Kidney epithelial cell (primary cell): ENCODE measurements around the gene MORC2. TPM values are rescaled to one million over a fixed set of nuclear protein-coding genes. Genes with fewer than 3 reads are reported as not detected.

ENCODE experiments used
- DNase-seq: peaks from one replicate; pipeline ENCODE4 v3.0.0-alpha.2; 2010; ENCODE audit warnings: low read depth
- H3K27me3 ChIP-seq: 2 replicates; pipeline ENCODE4 v1.6.0; 2011; ENCODE audit warnings: low read length; ENCODE audit not compliant: control insufficient read depth, insufficient read depth
- H3K36me3 ChIP-seq: 2 replicates; pipeline ENCODE4 v1.5.1; 2011; ENCODE audit warnings: low read length; ENCODE audit not compliant: control insufficient read depth, insufficient read depth
- H3K4me3 ChIP-seq: 2 replicates; pipeline ENCODE4 v1.5.1; 2011; ENCODE audit warnings: low read depth, mild to moderate bottlenecking, control low read depth, low read length
- total RNA-seq: library from RNA; depleted of rRNA; stranded (reverse); fragments of >200 nt; gene quantifications from 2 replicates; pipeline ENCODE4 v1.2.3, GENCODE V29; 2015
- TF ChIP-seq, protein P1 (sequence below): IDR thresholded peaks from 2 replicates; pipeline ENCODE4 v1.5.1; 2011; ENCODE audit warnings: mild to moderate bottlenecking, moderate library complexity, low read length, control low read depth, inconsistent platforms; ENCODE audit not compliant: insufficient read depth, poor library complexity, severe bottlenecking

Gene MORC2
- total RNA-seq, 1 donor from 2014 or later: 30.8 TPM

DNA sequence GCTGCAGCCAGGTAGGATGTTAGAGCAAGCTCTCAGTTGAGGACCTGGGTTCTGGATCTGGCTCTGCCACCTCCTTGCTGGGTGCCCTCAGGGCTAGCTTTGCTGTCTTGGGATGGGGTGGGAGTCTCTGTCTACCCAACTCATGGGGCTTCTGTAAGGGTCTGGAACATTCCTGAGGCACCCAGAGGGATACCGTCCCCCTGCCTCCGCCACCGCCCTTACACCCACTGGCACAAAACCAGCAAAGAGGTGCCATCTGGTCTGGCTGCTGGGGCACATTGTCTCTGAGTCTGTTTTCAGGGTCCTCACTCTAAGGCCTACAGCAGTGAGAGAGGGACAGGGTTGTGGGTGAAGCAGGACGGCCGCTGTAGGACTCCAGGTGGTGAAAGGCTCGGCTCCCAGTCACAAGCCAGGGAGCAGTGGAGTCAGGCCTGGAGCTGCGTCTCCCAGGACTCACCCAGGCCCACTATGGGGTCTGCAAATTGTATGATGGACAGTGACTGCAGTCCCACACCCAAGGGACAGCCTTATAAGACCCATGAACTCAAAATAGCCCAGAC is 84.9 kb downstream of the MORC2 start:
- no peaks in the 10 kb centered on the region for H3K27me3 ChIP-seq
- TF ChIP-seq, protein P1, sequence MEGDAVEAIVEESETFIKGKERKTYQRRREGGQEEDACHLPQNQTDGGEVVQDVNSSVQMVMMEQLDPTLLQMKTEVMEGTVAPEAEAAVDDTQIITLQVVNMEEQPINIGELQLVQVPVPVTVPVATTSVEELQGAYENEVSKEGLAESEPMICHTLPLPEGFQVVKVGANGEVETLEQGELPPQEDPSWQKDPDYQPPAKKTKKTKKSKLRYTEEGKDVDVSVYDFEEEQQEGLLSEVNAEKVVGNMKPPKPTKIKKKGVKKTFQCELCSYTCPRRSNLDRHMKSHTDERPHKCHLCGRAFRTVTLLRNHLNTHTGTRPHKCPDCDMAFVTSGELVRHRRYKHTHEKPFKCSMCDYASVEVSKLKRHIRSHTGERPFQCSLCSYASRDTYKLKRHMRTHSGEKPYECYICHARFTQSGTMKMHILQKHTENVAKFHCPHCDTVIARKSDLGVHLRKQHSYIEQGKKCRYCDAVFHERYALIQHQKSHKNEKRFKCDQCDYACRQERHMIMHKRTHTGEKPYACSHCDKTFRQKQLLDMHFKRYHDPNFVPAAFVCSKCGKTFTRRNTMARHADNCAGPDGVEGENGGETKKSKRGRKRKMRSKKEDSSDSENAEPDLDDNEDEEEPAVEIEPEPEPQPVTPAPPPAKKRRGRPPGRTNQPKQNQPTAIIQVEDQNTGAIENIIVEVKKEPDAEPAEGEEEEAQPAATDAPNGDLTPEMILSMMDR: no peak
- H3K4me3 ChIP-seq: no peak overlapping the region
- no peaks in the 10 kb centered on the region for H3K36me3 ChIP-seq
- DNase-seq: no peak

DNA sequence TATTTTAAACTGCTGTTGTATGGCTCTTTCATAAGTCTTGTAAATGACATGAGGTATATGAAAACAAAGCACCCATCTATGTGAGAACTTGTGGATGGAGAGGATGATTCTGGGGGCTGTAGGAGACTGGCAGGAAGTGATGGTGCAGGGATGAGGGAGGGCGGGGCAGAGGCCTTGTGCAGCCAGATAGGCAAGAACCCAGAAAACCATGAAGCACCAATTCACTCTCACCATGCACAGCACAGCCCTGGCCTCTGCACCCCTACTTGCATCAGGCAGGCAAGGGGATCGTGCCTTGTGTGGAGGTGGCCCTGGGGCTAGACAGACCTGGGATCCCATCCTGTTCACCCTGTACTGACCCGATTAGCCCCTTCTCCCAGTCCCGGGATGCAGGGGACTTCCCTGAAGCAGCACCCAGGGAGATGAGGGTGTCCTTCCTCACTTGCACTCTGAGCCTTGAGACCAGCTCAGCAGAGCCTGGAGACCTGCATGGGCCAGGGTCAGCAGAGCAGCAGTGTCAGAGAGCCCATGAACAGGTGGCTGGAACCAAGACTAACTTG is 85.5 kb downstream of the MORC2 start:
- DNase-seq: no peak
- H3K36me3 ChIP-seq: no peaks in the 10 kb centered on the region
- no peak overlapping the region for H3K4me3 ChIP-seq
- no peaks in the 10 kb centered on the region for H3K27me3 ChIP-seq
- TF ChIP-seq, protein P1: no peak

DNA sequence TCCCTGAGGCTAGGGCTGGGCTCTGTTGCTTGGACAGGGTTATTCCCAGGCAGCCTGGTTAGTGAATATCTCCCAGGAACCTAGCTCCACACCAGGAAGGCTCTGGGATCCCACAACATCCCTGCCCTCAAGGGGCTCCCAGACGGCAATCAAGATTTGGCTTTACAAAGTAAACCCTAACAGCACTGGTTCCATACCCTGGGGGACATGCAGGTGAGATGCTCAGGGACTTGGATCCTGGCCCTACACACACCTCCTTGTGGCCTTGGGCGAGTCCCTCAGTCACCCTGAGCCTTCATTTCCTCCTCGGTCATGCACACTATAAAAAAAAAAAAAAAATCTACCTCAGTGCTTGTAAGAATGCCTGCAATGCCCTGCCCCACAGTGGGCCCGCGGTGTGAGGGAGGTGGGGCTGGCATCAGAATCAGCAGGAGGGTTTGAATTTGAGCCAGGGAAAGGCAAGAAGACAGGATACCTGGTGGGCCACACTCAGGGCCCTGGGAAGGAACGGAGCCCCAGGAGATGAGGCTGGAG is 86.3 kb downstream of the MORC2 start:
- TF ChIP-seq, protein P1: no peak
- Histone ChIP-seq H3K4me3 (no peak overlapping the region), H3K27me3 (no peaks in the 10 kb centered on the region), H3K36me3 (no peaks in the 10 kb centered on the region)
- DNase-seq: no peak

DNA sequence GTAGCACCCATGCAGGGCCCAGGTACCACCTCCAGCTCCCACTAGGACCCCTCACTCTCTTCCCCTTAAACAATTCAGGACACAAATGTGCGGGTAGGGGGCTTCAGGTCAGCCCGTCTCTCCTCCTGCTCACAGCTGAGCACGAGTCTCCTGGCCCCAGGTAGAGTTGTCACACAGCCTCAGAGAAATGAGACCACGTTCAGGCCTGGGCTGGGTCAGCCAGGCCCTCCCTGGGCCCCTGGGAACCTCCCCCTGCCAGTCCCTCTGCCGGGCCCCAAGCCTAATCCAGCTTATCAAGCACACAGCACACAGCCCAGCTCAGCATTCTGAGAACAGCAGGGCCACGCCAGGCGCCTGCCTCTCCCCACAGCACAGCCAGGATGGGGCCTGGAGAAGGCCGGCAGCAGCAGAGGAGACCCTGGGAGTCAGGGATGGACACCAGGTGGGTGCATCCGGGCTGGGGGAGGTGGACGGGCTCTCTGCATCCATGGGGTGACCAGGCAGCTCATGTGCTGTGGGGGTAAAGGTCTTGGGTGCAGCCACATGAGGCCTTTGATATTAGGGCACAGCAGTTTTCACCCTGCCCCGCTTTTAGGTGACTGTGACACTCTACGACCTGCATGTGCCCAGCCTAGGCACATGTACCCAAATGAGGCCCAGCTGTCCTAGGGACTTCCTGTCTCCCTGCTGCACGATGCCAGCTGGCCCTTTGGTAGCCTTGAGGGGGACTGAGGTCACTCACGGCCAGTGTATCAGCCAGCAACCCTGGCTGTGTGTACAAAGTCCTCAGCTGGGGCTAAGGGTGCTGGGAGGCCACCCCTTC is 87.0 kb downstream of the MORC2 start:
- TF ChIP-seq, protein P1: no peak
- Histone ChIP-seq H3K36me3 (no peaks in the 10 kb centered on the region), H3K27me3 (no peaks in the 10 kb centered on the region), H3K4me3 (no peak overlapping the region)
- no peak for DNase-seq

DNA sequence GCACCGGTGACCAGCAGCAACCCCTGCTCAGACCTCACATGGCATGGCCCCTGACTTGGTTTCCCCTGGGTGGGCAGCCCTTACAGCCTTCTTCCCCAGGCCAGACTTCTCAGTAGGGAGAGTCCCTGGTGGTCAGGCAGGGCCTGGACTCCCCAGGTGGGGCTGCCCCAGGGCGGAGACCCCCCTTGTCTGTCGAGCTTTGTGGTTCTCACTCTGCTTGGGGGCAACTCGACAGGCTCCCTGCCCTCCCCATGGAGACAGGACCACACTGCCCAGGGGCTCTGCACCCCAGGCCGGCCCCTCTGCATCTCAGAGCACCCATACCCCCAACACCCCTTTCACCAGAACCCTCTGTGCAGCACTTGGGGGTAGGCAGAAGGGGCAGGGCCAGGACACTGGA is 87.7 kb downstream of the MORC2 start:
- H3K4me3 ChIP-seq: no peak overlapping the region
- TF ChIP-seq, protein P1: no peak
- H3K36me3 ChIP-seq: no peaks in the 10 kb centered on the region
- no peak for DNase-seq
- H3K27me3 ChIP-seq: no peaks in the 10 kb centered on the region
